GM19035 (cell line): ENCODE results near the gene HNRNPA1L2.
A peak's percentile ranks its signal among the peaks of the same experiment; 100 is the strongest.
"Not testable (repeated sequence)": the region's sequence is repeated elsewhere in the genome, so short reads cannot be mapped to it uniquely, and the experiment has no call there.

ENCODE experiments used
- ATAC-seq: cut with Tn5 transposase; IDR thresholded peaks from one replicate; pipeline ENCODE4 v1.9.1; 2021; ENCODE audit not compliant: unreplicated experiment

The HNRNPA1L2 gene

DNA sequence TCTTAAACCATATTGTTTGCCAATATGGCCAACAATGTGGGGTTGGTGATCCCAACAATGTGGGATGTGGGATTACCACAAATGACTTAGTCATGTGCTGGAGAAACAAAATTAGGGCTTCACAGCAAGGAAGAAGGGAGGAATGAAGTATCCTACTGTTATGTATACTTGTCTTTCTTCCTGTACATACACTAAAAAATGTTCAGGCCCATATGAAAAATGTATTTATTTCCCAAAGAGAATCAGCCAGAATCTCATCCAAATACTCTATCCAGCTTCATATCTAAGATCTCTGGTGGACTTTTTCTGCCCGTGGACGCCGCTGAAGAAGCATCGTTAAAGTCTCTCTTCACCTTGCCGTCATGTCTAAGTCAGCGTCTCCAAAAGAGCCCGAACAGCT is at the start of gene HNRNPA1L2:
Gene HNRNPA1L2 (plus strand): TSS at position 301 of the 400 bp plus-strand sequence. CDS start 62 bp downstream, at position 363.
- no peak for ATAC-seq

DNA sequence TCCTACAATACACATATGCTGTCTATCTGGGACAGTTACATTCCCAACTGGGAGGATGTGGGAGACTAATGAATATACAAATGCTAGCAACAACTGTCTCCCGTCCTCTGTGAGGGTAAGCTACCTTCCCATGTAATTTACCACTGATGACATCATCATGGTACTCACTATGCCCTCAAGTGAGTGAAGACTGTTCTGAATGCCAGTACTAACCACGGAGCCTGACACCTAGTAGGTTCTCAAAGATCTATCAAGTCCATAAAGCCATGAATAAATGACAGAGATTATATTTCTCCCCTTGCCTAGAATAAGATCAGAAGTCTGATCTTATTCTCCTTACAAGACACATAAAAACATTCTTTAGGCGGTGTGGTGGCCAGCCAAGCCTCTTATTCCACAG is 49.1 kb upstream of the HNRNPA1L2 start:
- ATAC-seq, result not testable (repeated sequence)

DNA sequence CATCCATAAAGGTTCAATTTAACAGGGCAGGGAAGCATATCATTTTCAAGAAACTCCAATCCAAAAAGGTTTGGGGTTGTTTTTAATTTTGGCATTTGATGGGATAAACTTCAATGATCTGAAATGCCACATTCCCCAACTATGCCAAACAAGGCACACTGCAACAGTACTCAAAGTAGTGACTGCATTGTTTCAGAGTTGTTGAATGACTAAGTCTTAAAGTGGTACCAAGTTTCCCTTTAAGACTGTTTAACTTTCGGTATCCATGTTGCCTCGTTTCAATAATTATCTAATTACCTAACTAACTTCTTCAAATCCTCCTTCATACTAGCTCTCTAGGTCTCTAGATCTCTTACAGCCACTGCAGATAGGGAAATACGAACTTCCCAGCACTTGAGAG is 48.4 kb upstream of the HNRNPA1L2 start:
- ATAC-seq, result not testable (repeated sequence)

DNA sequence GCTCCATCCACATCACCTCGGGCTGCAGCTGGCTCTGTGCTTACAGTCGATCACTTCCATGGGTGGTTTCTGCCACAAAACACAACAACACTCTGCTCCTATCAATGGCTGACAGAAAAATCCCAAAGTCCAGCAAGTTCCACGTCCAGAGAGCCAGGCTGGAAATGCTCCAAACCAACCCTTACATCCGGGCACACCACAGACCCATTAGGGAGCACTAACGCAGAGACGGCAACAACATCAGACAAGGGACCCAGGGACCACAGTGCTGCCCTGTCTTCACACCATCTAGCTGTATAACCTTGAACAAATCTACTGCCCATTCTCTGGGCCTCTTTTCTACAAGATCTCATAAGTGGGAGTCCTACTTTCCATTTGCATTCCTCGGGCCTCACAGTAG is 47.9 kb upstream of the HNRNPA1L2 start:
- not testable (repeated sequence) for ATAC-seq

DNA sequence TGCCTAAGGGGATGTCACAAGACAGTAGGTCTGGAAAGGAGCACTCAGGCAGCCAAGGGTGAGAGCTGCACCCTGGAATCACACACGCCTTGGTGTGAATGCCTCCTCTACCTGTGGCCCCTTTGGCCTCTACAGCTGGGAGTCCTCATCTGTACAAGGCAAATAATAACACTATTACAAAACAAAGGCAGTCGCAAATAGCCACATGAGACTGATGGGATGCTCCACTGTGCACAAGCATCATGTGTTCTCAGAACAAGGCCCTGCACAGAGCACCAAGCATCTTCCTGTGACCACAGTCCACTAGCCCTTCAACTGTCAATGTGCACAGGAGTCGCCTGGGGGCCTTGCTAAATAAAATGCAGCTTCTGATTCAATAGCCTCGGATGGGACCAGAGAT is 44.6 kb upstream of the HNRNPA1L2 start:
- no peak for ATAC-seq

DNA sequence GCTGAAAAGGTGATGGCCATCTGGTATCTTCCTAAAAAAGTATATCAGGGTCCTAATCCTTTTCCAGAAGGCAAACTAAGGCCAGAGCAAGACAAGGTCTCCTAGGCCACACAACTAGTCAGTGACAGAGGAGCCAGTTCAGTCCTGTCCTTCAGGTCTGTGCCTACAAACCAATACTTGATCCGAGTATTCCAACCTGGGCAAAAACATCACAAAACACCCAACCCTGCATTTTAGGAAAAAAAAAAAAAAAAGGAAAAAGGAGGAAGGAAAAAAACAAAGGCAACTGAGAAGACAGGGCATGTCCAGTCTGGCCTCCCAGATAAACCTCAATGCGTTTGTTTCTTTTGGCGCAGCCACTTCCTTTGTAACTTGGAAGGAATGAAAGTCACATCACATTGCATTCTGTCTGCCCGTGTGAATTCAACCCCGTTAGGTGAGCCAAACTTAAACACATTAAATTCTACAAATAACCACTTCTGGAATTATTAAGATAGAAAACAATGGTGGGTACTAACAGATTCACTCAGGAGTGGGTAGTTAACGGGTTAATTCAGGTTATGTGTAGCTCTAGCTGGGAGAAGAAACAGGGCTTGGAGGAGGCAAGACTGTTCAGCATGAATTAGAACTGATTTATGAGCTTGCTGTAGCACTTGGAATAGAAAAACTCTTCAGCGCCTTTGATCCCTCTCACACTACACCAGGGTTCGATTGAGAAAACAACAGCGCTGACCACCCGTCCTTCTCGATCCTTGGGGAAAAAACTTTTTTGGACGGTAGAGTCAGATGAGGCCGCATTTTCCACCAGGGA is 43.0 kb upstream of the HNRNPA1L2 start:
- peak; percentile 8 for ATAC-seq

DNA sequence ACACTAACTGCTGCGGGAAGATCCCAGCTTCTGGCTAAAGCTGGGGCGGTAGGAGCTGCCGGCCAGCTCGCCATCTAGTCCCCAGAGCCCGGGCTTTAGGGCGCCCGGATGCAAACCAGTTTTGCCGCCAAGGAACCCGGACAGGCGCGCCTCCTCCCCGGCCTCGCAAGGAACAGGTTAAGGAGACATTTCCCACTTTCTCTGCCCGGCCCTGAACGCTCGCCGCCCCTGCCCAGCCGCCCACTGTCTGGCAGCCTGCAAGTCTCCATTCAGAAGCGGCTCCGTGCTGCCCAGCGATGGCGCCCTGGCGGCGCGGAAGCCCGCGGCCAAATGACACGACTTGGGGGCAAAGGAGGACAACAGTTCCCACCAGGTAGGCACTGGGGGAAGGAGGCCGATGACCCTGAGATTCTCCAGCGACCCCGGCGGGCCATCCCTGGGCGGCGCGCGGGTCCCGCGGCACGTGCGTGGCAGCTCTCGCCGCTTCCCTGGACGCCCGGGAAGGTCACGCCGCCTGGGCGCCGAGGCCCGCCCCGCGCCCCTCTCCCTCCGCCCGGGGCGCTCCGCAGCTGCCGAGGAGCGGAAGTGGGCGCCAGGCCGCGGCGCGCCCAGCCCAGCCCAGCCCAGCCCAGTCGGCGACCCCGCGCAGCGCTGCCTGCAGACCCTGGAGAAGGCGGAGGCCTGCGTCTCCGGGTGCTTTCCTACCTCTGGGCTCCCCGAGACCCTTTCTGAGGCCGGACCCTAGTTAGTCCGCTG is 42.2 kb upstream of the HNRNPA1L2 start:
- ATAC-seq, result peak; percentile 80

DNA sequence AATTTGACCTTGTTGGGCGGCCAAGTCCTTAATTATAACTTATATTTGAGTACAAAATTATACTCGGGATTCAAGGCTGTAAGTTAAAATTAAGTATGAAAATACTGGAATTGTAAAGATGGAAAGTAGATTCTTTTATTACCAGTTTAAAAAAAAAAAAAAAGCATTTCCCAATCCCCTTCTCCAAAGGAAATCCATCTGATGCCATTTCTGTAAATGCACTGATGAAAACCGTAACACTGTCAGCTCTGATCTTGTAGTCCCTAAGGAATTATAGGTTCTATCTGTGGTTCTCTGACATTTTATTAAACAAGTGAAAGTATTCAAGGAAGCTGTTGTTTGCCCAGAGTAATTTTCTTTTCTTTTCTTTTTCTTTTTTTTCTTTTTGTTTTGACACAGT is 41.6 kb upstream of the HNRNPA1L2 start:
- ATAC-seq, result no peak

DNA sequence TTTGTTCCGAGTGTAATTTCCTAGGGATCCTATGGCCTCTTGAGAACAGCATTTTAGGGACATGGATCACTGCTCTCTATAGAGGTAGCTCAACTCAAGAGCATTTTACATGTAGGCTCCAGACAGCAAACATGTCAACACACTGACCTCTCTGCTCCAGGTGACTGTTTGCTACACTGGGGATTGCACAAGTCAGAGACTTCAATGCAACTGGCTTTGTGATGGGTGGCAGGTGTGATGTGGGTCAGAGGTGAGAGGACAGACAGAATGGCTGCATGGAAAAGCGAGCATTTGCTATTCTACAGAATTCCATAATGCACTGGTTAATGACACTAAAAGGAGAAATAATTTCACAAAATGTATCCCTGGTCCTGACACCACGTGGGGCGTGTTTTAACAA is 38.9 kb upstream of the HNRNPA1L2 start:
- ATAC-seq, result not testable (repeated sequence)

DNA sequence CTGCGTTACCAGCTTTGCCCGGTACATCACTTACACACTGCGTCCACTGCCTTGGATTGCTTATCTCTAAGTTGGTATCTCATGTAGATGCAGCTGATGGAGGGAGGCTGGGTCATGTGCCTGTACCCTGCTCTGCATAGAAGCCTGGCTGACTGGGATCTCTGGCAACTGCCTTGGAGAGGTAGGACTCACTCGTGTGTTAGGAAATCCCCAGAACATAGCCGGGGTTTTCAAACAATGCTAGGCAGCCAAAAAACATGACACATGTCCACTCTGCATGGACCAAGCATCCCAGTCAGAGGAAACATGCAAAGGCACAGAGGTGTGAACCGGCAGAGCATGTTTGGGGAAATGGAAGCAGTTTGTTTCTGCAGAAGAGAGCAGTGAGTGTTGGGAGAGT is 36.1 kb upstream of the HNRNPA1L2 start:
- ATAC-seq, result not testable (repeated sequence)

DNA sequence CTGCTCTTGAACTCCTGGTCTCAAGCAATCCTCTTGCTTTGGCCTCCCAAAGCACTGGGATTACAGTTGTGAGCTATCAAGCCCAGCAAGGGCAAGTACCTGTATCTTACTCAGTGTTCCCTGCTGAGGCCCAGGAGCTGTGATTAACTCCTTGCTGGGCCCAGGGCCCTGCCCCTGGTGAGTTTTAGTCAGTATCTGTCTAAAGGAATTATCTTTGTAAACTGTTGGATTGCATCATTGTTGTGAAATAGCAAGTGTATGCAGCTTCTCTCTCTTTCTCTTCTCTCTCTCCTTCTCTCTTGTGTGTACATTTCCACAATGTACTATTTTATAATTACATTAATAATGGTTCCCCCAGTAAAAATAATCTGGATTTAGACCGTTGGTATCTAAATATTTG is 35.4 kb upstream of the HNRNPA1L2 start:
- not testable (repeated sequence) for ATAC-seq

DNA sequence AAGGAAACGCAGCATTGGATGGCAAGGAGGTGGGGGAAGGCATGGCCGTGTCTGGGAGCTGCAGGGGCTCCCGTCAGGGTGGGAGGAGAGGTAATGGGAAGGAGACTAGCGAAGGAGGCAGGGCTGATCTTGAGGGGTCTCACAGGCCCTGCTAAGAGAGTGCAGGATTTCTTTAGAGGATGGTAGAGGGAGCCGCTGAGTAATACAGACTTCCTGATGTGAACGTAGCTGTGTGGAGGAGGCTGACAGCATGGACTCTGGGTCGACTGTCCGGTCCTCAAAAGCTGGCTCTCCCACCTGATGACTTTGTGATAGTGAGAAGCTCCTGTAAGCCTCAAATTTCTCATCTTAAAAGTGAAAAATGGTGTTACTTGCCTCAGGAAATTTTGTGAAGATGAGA is 34.0 kb upstream of the HNRNPA1L2 start:
- not testable (repeated sequence) for ATAC-seq

DNA sequence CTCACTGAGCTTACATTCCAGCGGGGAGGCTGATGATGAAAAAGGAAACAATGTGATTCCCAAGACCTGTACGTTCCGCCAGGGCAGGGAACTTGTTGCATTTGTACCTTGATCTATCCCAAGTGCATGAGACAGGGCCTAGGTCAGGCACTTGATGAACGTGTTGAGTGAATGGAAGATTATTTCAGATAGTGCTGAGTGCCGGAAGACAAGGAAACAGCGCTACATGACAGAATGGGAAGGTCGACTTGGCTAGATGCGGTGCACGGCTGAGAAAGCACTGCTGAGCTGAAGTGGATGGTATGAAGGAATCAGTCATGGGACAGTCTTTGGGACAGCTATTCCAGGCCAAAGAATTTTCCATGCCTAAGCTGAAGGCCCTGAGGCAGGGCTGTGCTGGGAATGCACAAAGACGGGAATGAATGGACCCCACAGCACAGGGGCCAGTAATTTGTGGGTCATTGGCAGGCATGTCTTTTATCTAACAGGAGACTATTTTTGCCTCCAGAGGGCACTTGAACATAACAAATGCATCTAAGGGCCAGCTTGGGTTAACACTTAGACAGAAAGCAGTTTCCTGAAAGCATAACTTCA is 33.1 kb upstream of the HNRNPA1L2 start:
- ATAC-seq, result not testable (repeated sequence)

DNA sequence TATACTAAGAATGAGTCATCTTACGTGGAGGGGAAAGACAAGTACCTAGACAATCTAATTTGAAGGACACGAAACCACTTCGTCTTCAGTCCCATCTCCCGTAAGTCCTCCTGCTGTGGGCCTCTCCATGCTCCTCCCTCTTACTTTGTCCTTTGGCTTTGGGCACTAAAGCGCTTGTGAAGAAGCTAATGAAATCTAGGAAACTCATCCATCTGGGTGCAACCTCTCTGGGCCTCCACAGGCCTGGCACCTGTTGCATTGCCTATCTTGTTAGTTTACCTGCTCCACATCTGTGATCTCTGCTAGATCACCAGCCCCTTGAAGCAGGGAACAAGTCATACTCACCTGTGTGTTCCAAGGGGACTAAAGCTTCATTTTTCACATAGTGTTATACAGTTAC is 32.1 kb upstream of the HNRNPA1L2 start:
- ATAC-seq, result not testable (repeated sequence)

DNA sequence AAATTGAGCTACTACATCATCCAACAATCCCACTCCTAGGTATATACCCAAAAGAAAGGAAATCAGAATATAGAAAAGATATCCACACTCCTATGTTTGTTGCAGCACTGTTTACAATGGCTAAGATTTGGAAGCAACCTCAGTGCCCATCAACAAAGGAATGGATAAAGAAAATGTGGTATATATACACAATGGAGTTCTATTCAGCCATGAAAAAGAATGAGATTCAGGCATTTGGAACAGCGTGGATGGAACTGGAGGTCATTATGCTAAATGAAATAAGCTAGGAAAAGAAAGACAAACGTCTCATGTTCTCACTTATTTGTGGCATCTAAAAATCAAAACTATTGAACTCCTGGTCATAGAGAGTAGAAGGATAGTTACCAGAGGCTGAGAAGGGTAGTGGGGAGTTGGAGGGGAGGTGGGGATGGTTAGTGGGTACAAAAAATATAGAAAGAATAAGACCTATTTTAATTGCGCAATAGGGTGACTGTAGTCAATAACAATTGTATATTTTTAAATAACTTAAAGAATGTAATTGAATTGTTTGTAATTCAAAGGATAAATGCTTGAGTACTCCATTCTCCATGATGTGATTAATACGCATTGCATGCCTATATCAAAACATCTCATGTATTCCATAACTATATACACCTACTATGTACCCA is 27.0 kb upstream of the HNRNPA1L2 start:
- ATAC-seq, result no peak

DNA sequence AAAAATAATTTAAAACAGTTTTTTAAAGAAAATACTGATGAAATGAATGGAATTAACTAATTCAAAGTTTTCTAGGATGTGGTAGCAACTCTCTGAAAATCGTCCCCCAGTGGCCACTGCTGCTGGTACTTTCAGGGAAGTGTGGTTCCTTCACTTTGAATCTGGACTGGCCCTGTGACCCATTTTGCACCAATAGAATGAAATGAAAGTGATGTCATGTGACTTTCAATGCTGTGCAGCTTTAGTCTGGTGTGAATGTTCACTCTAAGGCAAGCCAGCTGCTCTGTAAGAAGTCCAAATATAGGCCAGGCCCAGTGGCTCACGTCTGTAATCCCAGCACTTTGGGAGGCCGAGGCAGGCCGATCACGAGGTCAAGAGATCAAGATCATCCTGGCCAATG is 26.4 kb upstream of the HNRNPA1L2 start:
- ATAC-seq, result no peak

DNA sequence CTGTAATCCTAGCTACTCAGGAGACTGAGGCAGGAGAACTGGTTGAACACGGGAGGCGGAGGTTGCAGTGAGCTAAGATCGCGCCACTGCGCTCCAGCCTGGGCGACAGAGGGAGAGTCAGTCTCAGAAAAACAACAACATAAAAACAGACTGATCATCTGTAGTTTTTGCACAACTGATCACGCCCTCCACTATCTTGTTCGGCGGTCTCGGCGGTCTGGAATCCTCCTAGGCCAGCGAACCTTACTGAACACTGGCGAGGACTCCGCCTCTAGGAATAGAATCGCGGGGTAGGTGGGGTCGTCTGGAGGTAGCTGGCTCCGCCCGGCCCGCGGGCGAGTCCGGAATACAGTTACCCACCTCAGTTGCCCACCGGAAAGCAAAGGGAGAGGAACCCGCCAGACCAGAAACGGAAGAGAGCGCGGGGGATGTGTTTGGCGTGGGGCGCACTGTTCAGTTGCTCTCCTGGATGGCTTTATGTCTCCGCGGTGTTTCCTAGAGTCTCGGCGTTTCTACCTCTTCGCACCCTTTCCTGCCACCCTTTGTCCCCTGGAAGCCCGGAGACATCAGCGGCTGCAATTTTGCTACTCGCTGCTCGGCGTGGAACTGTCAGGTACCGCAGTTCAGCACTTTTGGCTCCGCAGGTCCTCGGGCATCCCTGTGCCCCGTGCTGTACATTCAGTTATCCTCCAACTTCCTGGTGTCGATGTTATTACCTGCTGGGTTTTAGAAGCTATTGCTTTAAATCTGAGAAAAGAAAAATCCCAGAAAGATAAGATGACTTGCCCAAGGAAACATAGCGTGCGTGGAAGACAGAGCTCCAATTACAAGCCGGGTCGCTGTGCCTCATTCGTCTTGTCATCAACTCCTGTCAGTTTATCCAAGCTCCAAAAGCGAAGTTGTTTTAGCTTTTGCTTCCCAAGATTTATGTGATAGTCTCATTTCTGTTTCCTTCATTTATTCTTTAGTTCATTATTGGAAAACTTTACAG is 24.9 kb upstream of the HNRNPA1L2 start:
- peak; percentile 95 for ATAC-seq

DNA sequence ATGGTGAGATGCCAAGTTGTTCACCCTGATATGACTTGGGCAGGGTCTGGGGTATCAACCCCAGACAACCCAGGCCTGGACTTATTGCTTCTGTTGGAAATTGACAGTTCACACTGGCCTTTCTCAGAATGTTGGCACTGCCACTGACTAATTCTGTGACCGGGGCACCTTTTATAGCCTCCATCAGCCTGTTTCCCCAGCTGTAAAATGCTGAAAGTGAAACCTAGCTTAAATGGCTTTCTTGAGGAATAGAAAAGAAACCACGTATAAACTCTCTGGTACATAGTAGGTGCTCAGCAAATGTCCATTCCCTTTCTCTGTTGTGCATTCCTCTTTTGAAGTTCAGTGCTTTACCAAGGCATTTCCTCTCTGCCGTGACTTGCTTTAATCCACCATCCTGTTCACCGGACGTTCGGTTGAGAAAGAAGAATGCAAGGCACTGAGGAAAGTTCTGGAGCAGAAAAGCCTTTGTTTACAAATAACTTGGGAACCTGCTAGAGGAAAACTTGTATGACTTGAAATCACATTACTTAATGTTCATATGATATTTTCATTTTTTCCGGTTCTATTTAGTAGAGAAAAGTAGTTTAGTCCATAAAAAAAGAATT is 11.0 kb upstream of the HNRNPA1L2 start:
- not testable (repeated sequence) for ATAC-seq

DNA sequence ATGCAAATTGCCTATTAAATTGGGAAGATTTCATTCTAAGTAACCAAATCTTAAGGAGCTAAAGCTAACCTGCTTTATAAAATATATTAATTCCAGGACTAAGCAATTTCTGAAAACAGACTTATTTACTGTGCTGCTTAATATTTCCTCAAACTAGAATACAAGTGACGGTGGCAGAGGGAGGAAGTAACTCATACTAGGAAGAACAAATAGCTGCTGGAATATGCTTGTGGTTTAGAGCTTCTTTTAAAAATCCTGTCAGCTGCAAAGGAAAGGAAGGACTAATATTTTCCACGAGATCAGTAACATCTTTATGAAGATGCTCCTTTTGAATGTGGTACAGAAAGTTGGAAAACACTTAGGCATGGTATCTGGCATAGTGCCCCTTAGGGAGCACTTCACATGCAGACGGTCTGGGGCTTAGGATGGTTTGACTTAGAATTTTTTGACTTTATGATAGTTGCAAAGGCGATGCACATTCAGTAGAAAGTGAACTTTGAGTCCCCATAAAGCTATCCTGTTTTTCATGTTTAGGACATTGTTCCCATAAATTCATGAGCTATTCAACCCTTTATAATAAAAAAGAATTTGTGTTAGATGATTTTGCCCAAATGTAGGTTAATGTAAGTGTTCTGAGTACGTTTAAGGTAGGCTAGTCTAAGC is 3.4 kb upstream of the HNRNPA1L2 start:
- ATAC-seq, result no peak
